GM12872 (cell line): ENCODE data around the gene C13orf46.

Experiments used
- TF ChIP-seq, protein P1 (sequence below): IDR thresholded peaks from 3 replicates; pipeline ENCODE4 v1.5.1; 2011; ENCODE audit warnings: low read depth, mild to moderate bottlenecking, low read length, moderate library complexity; ENCODE audit not compliant: insufficient read depth

Gene C13orf46

DNA sequence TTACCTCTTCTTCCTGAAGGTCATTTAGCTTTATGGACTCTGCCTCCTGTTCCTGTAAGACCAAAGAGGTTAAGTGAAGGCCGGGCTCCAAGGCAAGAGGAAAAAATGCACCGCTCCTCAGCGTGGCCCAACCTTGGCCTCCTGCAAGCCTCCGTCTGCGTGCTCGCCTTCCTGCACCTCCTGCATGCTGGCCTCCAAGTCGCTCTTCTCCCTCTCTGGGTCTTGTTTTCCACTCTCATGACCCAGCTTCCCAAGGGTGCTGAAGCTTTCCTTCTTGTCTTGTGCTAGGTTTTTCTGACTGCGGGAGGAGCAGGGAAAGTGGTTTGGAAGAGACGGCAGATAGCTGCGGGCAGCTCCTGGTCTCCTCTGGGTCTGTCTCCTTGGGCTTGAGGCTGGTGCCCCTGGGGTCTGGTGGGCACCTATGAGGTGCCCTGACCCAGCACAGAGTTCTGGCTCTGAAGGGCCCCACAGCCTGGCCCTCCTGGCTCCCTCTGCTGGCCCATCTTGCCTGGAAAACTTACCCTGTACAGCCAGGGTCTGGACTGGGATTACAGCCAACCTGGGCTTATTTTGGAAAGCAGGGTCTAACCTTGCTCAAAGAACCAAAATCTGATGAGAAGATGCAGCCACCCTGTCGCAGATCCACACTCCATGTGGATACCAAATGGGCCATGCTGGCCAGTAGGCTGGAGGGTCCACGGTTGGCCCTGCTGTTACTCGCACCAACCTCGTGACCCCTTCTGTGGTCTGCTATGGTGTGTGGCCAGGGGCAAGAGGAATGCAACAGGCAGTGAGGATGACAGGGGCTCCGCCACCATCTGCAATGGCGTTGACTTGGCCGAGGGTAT, 5.2 kb downstream of the C13orf46 start:
- TF ChIP-seq, protein P1, sequence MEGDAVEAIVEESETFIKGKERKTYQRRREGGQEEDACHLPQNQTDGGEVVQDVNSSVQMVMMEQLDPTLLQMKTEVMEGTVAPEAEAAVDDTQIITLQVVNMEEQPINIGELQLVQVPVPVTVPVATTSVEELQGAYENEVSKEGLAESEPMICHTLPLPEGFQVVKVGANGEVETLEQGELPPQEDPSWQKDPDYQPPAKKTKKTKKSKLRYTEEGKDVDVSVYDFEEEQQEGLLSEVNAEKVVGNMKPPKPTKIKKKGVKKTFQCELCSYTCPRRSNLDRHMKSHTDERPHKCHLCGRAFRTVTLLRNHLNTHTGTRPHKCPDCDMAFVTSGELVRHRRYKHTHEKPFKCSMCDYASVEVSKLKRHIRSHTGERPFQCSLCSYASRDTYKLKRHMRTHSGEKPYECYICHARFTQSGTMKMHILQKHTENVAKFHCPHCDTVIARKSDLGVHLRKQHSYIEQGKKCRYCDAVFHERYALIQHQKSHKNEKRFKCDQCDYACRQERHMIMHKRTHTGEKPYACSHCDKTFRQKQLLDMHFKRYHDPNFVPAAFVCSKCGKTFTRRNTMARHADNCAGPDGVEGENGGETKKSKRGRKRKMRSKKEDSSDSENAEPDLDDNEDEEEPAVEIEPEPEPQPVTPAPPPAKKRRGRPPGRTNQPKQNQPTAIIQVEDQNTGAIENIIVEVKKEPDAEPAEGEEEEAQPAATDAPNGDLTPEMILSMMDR, result no peak

DNA sequence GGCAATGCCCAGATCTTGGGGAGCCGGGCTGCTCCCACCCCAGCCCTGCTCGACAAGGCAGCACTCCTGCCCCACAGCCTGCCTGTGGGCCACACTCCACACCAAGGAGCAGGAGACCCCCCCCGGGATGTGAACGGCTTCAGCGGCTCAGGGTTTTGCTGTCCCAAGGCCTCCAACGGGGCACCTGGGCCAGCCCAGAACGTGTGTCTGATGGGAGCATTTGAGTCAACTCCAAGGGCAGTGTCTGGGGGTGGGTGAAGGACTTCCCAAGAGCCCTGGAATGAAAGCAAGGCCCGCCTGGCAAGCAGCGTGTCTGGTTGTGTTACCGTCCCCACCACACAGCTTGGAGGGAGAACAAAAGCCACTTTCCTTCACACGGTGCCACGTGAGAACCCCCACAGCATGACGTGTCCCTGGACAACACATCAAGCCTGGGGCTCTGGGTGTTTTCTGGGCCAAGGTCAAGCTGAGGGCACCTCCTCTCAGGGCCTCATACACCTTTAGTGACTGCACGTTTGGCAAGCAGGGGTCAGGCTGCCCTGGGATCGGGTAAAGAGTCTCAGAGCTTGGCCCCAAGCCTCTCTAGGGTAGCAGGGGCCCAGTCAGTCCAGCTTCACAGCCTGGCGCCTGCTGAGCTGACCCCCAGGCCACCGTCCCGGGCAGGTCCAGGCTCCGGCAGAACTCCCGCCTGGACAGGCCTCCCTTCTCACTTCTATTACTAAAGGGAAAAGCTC, 6.0 kb downstream of the C13orf46 start:
- TF ChIP-seq, protein P1, result no peak

DNA sequence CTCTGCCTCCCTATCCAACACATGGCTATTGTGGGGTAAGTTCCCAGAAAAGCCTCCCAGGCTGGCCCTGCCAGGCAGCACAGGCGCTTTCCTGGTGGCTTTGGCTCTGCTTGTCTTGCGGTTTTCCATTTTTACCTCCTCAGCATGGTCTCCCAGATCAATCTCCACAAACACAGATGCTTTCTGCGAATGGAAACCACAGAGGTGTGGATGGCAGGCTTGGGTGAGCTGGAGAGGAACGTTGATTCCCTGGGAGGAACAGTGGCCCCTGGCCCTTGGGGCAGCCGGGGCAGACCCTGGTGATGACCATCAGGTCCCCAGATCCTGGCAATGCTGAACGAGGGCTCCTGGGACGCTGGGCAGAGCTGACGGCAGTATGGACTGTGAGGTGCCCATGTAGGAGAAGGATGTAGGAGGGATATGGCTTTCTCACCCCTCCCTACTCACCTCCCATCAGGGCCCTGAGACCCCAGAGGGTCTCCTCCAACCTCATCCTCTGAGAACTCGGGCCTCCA, 6.6 kb downstream of the C13orf46 start:
- TF ChIP-seq, protein P1, result no peak

DNA sequence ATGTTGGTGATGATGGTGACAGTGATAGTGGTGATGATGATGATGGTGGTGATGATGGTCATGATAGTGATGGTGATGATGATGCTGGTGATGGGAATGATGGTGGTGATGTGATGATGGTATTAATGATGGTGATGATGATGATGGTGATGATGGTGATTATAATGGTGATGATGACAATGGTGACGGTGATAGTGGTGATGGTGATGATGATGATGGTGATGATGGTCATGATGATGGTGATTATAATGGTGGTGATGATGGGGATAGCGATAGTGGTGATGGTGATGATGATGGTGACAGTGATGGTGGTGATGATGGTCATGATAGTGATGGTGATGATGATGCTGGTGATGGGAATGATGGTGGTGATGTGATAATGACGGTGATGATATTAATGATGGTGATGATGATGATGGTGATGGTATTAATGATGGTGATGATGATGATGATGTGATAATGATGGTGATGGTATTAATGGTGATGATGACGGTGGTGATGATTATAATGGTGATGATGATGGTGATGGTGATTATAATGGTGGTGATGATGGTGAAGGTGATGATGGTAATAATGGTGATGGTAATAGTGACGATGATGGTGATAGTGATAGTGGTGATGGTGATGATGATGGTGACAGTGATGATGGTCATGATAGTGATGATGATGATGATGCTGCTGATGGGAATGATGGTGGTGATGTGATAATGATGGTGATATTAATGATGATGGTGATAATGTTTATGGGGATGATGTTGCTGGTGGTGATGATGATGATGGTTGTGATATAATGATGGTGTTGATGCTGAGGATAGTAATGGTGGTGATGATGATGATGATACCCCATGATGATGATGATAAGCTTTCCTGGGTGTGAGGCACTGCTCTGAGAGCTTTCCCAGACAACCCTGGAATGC, 7.7 kb downstream of the C13orf46 start:
- TF ChIP-seq, protein P1, result no peak

DNA sequence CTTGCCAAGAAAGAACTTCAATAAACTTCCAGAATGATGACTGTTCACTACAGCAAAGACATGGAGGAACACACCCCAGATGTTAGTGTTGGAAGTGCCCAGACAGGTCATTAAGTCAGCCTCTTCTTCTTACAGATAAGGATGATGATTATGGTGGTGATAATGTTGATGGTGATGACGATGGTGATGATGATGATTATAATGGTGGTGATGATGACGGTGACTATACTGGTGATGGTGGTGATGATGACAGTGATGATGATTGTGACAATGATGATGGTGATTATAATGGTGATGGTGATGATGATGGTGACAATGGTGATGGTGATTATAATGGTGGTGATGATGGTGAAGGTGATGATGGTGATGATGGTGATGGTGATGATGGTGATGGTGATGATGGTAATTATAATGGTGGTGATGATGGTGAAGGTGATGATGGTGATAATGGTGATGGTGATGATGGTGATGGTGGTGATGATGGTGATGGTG, 8.4 kb downstream of the C13orf46 start:
- TF ChIP-seq, protein P1, result no peak

DNA sequence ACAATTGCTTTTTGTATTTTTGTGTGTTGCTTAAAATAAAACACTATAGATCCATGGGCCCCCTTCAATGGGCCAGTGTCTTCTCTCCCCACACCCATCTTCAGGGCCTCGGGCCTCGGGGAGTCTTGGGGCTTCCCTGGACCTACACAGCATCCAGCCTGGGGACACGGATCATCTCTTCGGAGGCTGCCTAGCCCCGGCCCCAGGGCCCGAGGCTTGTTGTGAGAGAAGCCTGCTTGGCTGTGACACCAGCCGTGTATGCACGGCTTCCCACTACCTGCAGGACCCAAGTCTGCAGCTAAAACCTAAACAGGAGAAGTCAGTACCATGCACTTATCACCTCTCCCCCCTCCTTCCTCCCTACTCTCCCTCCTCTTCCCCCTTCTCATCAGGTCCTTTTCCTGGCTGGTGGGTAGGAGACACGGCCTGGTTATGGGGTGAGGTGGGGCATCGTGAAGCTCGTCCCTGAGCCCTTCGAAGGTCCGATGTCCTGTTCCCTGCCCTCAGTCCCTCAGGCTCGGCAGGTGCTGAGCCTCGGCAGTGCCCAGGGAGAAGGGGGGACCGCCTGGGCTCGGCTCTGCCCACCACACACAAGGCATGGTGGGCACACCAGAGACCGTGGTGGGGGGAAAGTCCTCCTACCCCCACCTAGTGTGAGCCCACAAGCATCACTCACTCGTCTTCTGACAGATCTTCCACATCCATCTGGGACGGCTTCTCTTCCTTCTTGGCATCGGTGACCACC, 9.5 kb downstream of the C13orf46 start:
- TF ChIP-seq, protein P1, result no peak
